Fibroblast of skin of back (primary cell): ENCODE results near the gene POLR3K. TPM values are rescaled to one million over a fixed set of nuclear protein-coding genes. Genes with fewer than 3 reads are reported as not detected.

ENCODE experiments used
- DNase-seq: peaks from one replicate; pipeline ENCODE4 v3.0.0-alpha.2; 2013
- polyA plus RNA-seq, 2 experiments: library from polyadenylated mRNA; unstranded; fragments of 120-200 nt; gene quantifications; one replicate each; pipeline ENCODE4 v1.2.1, GENCODE V29; 2013; ENCODE audit not compliant: insufficient read length in 2 of 2

Gene POLR3K
- 17.6 TPM for polyA plus RNA-seq (2013, experiment 1 of 2; ENCODE audit: insufficient read length)
- polyA plus RNA-seq (2013, experiment 2 of 2; ENCODE audit: insufficient read length) = 8.4 TPM

- DNase-seq = peak; percentile 98
Observed at GRCh38 chr16:53346-54236, at the start of gene POLR3K, which contains the start of gene SNRNP25. POLR3K (minus strand) TSS chr16:53608; CDS start chr16:53586, 22 bp downstream. SNRNP25 (plus strand) TSS chr16:53828; CDS start chr16:54017, 189 bp downstream.

GRCh38 chr16:102060-102855, 48.9 kb upstream of the POLR3K start:
- DNase-seq = no peak

- DNase-seq = no peak
Observed at GRCh38 chr16:101586-101985, 48.2 kb upstream of the POLR3K start.

GRCh38 chr16:100989-101388, 47.6 kb upstream of the POLR3K start:
- no peak for DNase-seq

GRCh38 chr16:97822-98221, 44.4 kb upstream of the POLR3K start:
- peak; percentile 38 for DNase-seq

- DNase-seq = peak; percentile 87
Observed at GRCh38 chr16:96935-97381, 43.5 kb upstream of the POLR3K start.

GRCh38 chr16:94918-95265, 41.5 kb upstream of the POLR3K start:
- DNase-seq = no peak

GRCh38 chr16:92431-93339, 39.3 kb upstream of the POLR3K start:
- no peak for DNase-seq

GRCh38 chr16:91484-91883, 38.1 kb upstream of the POLR3K start:
- no peak for DNase-seq

GRCh38 chr16:89391-90302, 36.2 kb upstream of the POLR3K start:
- no peak for DNase-seq

- DNase-seq = no peak
Observed at GRCh38 chr16:88613-89012, 35.2 kb upstream of the POLR3K start.

- no peak for DNase-seq
Observed at GRCh38 chr16:86483-86952, 33.1 kb upstream of the POLR3K start.

- no peak for DNase-seq
Observed at GRCh38 chr16:85865-86264, 32.5 kb upstream of the POLR3K start.

GRCh38 chr16:85407-85782, 32.0 kb upstream of the POLR3K start:
- DNase-seq = no peak

GRCh38 chr16:84718-85406, 31.5 kb upstream of the POLR3K start:
- peak; percentile 94 for DNase-seq

- DNase-seq = no peak
Observed at GRCh38 chr16:83781-84615, 30.6 kb upstream of the POLR3K start.

- no peak for DNase-seq
Observed at GRCh38 chr16:83060-83603, 29.7 kb upstream of the POLR3K start.

GRCh38 chr16:79151-80054, 26.0 kb upstream of the POLR3K start:
- no peak for DNase-seq
